WTC11 (cell line): ENCODE data around the gene HFM1. TPM values are rescaled to one million over a fixed set of nuclear protein-coding genes. Genes with fewer than 3 reads are reported as not detected.

Experiments used
- ATAC-seq: fragments of 200-7000 bp; cut with Tn5 transposase; 2 replicates; pipeline ENCODE4 v1.10.0; 2021; ENCODE audit warnings: mild to moderate bottlenecking, moderate library complexity
- CTCF ChIA-PET: fragments of 300-600 bp; sonication (Branson Sonifier 250); formaldehyde crosslinking; loops from one replicate; lab custom pipeline; 2021; ENCODE audit warnings: antibody characterized with exemption; lab: Charles Lee
- POLR2A ChIA-PET: fragments of 350-600 bp; sonication (Branson Sonifier 250); formaldehyde crosslinking; loops from one replicate; lab custom pipeline; 2021; ENCODE audit warnings: antibody characterized with exemption; lab: Charles Lee
- DNase-seq: peaks from one replicate; pipeline ENCODE4 v3.0.0; 2021; ENCODE audit warnings: low spot score
- H3K27ac Mint-ChIP-seq: 2 replicates; pipeline ENCODE4 v1.8.0; 2021; ENCODE audit warnings: mixed read lengths
- H3K27me3 Mint-ChIP-seq: 2 replicates; pipeline ENCODE4 v1.8.0; 2021; ENCODE audit warnings: low read depth, mild to moderate bottlenecking, moderate library complexity, mixed read lengths
- H3K36me3 Mint-ChIP-seq: 2 replicates; pipeline ENCODE4 v1.8.0; 2021; ENCODE audit warnings: mixed read lengths
- H3K4me1 Mint-ChIP-seq: 2 replicates; pipeline ENCODE4 v1.8.0; 2022; ENCODE audit warnings: mixed read lengths
- H3K4me3 Mint-ChIP-seq: 2 replicates; pipeline ENCODE4 v1.8.0; 2021; ENCODE audit warnings: mild to moderate bottlenecking, moderate library complexity, mixed read lengths
- H3K9me3 Mint-ChIP-seq: 2 replicates; pipeline ENCODE4 v1.8.0; 2021; ENCODE audit warnings: mixed read lengths
- ELF4 ChIP-seq: sonication (generic); formaldehyde crosslinking; IDR thresholded peaks from 2 replicates; pipeline ENCODE4 v1.8.1; 2022; ENCODE audit warnings: low read depth, mild to moderate bottlenecking, moderate library complexity, missing genetic modification reagents
- FOXJ3 ChIP-seq: sonication (generic); formaldehyde crosslinking; IDR thresholded peaks from 2 replicates; pipeline ENCODE4 v1.9.0; 2021; ENCODE audit warnings: missing genetic modification reagents, mild to moderate bottlenecking, borderline replicate concordance
- GABPB1 ChIP-seq: sonication (generic); formaldehyde crosslinking; IDR thresholded peaks from 2 replicates; pipeline ENCODE4 v1.8.1; 2023; ENCODE audit warnings: mild to moderate bottlenecking, missing genetic modification reagents
- GRHL2 ChIP-seq: fragments of 250-450 bp; sonication (Bioruptor Pico); IDR thresholded peaks from 2 replicates; pipeline ENCODE4 v1.8.0; 2022; ENCODE audit warnings: mild to moderate bottlenecking, moderate library complexity; ENCODE audit not compliant: insufficient replicate concordance, severe bottlenecking
- HMGA2 ChIP-seq: fragments of 250-450 bp; sonication (Bioruptor Pico); IDR thresholded peaks from 2 replicates; pipeline ENCODE4 v1.4.0; 2021; ENCODE audit warnings: mild to moderate bottlenecking, moderate library complexity
- IRF2 ChIP-seq: sonication (generic); formaldehyde crosslinking; IDR thresholded peaks from 2 replicates; pipeline ENCODE4 v1.8.0; 2022; ENCODE audit warnings: low read depth, missing genetic modification reagents, borderline replicate concordance
- JUN ChIP-seq: sonication (generic); formaldehyde crosslinking; IDR thresholded peaks from 2 replicates; pipeline ENCODE4 v1.8.0; 2023; ENCODE audit warnings: mild to moderate bottlenecking, missing genetic modification reagents
- MYBL2 ChIP-seq: sonication (generic); formaldehyde crosslinking; IDR thresholded peaks from 2 replicates; pipeline ENCODE4 v1.8.1; 2023; ENCODE audit warnings: mild to moderate bottlenecking, moderate library complexity, missing genetic modification reagents
- NR3C1 ChIP-seq: sonication (generic); formaldehyde crosslinking; conservative IDR thresholded peaks from 2 replicates; pipeline ENCODE4 v1.8.1; 2023; ENCODE audit warnings: low read depth, mild to moderate bottlenecking, missing genetic modification reagents
- RORB ChIP-seq: fragments of 250-450 bp; sonication (Bioruptor Pico); IDR thresholded peaks from 2 replicates; pipeline ENCODE4 v1.9.0; 2021; ENCODE audit warnings: mild to moderate bottlenecking
- SMAD3 ChIP-seq: sonication (generic); formaldehyde crosslinking; IDR thresholded peaks from 2 replicates; pipeline ENCODE4 v1.8.0; 2022; ENCODE audit warnings: missing genetic modification reagents, mild to moderate bottlenecking, borderline replicate concordance
- SP1 ChIP-seq: sonication (generic); formaldehyde crosslinking; conservative IDR thresholded peaks from 2 replicates; pipeline ENCODE4 v1.8.1; 2022; ENCODE audit warnings: missing genetic modification reagents
- TCF7 ChIP-seq: sonication (generic); formaldehyde crosslinking; IDR thresholded peaks from 2 replicates; pipeline ENCODE4 v1.8.0; 2022; ENCODE audit warnings: mild to moderate bottlenecking, low read depth, missing genetic modification reagents, moderate library complexity
- TEAD1 ChIP-seq: sonication (generic); formaldehyde crosslinking; IDR thresholded peaks from 2 replicates; pipeline ENCODE4 v1.8.0; 2022; ENCODE audit warnings: mild to moderate bottlenecking, missing genetic modification reagents
- TP53 ChIP-seq: sonication (generic); formaldehyde crosslinking; IDR thresholded peaks from 2 replicates; pipeline ENCODE4 v1.8.1; 2023; ENCODE audit warnings: mild to moderate bottlenecking, missing genetic modification reagents
- ZNF263 ChIP-seq: sonication (generic); formaldehyde crosslinking; IDR thresholded peaks from 2 replicates; pipeline ENCODE4 v1.8.1; 2022; ENCODE audit warnings: low read depth, mild to moderate bottlenecking, moderate library complexity, missing genetic modification reagents
- ZNF671 ChIP-seq: fragments of 250-450 bp; sonication (Bioruptor Pico); IDR thresholded peaks from 2 replicates; pipeline ENCODE4 v1.8.0; 2021; ENCODE audit warnings: mild to moderate bottlenecking
- total RNA-seq: library from RNA; stranded (reverse); gene quantifications from 3 replicates; pipeline ENCODE4 v1.2.3, GENCODE V29; 2021
- TF ChIP-seq, protein P1 (sequence below): fragments of 250-450 bp; sonication (Bioruptor Pico); IDR thresholded peaks from 2 replicates; pipeline ENCODE4 v2.1.2; 2022; ENCODE audit warnings: mild to moderate bottlenecking, moderate library complexity
- TF ChIP-seq, protein P2 (sequence below): sonication (generic); formaldehyde crosslinking; IDR thresholded peaks from 2 replicates; pipeline ENCODE4 v1.8.0; 2023; ENCODE audit warnings: missing genetic modification reagents
- TF ChIP-seq, protein P3 (sequence below): sonication (generic); formaldehyde crosslinking; conservative IDR thresholded peaks from 2 replicates; pipeline ENCODE4 v1.8.1; 2022; ENCODE audit warnings: mild to moderate bottlenecking, missing genetic modification reagents
- TF ChIP-seq, protein P4 (sequence below): sonication (generic); formaldehyde crosslinking; IDR thresholded peaks from 2 replicates; pipeline ENCODE4 v1.8.0; 2023; ENCODE audit warnings: missing genetic modification reagents, mild to moderate bottlenecking, borderline replicate concordance
- TF ChIP-seq, protein P5 (sequence below): sonication (generic); formaldehyde crosslinking; IDR thresholded peaks from 2 replicates; pipeline ENCODE4 v1.8.1; 2023; ENCODE audit warnings: mild to moderate bottlenecking, missing genetic modification reagents, borderline replicate concordance
- TF ChIP-seq, protein P6 (sequence below): sonication (generic); formaldehyde crosslinking; IDR thresholded peaks from 2 replicates; pipeline ENCODE4 v1.8.1; 2023; ENCODE audit warnings: mild to moderate bottlenecking, missing genetic modification reagents
- TF ChIP-seq, protein P7 (sequence below): sonication (generic); formaldehyde crosslinking; IDR thresholded peaks from 2 replicates; pipeline ENCODE4 v1.8.0; 2023; ENCODE audit warnings: mild to moderate bottlenecking, missing genetic modification reagents

Gene HFM1
- total RNA-seq, 1 experiment from 2014 or later, result 1.7 TPM

DNA sequence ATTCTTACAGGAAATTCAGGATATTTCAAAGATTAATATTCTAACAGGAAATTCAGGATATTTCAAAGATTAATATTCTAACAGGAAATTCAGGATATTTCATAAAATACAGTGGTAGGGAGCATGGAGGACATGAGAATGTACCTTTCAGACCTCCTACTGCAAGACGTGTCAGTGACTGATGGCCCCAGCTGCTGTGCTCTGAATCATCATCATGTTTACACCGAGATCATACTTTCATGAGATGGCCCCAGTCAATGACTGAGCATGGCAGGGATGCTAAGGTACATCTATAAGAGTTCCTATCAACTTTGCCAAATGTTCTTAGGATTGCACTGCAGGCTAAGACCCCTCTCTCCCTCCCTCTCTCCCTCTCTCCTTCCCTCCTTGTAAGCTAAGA lies 69.0 kb downstream of the HFM1 start (continued):
- TF ChIP-seq GRHL2 (CRISPR knock-in tag) (no peak), TP53 (no peak), TEAD1 (CRISPR knock-in tag) (no peak), FOXJ3 (CRISPR knock-in tag) (no peak), RORB (CRISPR knock-in tag) (no peak), NR3C1 (CRISPR knock-in tag) (no peak), SP1 (CRISPR knock-in tag) (no peak), TCF7 (CRISPR knock-in tag) (no peak)
- TF ChIP-seq, protein P1, sequence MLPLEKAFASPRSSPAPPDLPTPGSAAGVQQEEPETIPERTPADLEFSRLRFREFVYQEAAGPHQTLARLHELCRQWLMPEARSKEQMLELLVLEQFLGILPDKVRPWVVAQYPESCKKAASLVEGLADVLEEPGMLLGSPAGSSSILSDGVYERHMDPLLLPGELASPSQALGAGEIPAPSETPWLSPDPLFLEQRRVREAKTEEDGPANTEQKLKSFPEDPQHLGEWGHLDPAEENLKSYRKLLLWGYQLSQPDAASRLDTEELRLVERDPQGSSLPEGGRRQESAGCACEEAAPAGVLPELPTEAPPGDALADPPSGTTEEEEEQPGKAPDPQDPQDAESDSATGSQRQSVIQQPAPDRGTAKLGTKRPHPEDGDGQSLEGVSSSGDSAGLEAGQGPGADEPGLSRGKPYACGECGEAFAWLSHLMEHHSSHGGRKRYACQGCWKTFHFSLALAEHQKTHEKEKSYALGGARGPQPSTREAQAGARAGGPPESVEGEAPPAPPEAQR (CRISPR knock-in tag), result no peak
- TF ChIP-seq, protein P2, sequence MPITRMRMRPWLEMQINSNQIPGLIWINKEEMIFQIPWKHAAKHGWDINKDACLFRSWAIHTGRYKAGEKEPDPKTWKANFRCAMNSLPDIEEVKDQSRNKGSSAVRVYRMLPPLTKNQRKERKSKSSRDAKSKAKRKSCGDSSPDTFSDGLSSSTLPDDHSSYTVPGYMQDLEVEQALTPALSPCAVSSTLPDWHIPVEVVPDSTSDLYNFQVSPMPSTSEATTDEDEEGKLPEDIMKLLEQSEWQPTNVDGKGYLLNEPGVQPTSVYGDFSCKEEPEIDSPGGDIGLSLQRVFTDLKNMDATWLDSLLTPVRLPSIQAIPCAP (CRISPR knock-in tag), result no peak
- TF ChIP-seq, all 79 proteins: peak for 0

DNA sequence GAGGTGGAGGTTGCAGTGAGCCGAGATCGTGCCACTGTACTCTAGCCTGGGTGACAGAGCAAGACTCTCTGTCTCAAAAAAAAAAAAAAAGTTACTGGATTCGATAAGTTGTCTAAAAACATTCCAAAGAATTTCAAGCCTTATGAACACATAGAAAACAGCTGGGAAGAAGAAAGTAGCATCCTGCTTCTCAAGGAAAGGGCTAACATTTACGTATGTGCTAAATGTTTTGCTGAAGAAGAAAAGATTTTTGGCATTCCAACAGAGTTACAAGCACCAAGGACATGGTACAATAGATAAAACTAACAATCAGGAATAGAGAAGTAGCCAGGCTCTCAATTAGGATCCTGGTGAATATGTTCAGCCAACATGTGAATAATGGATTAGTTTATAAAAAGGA lies 69.8 kb downstream of the HFM1 start:
- ChIA-PET CTCF (no interaction called here), POLR2A (no interaction called here)
- Mint-ChIP-seq H3K27me3 (no peaks in the 10 kb centered on the region), H3K4me3 (no peak overlapping the region), H3K36me3 (0 out of 2 replicates have a peak, but pooled peaks cover 5% of the 10 kb centered on the region), H3K9me3 (peaks cover 27% of the 10 kb centered on the region), H3K4me1 (no peaks in the 10 kb centered on the region), H3K27ac (no peak overlapping the region)
- DNase-seq (no peak), ATAC-seq (no peak)
- TF ChIP-seq MYBL2 (CRISPR knock-in tag) (no peak), HMGA2 (CRISPR knock-in tag) (no peak), SMAD3 (CRISPR knock-in tag) (no peak), ZNF263 (CRISPR knock-in tag) (no peak), ELF4 (CRISPR knock-in tag) (no peak), IRF2 (no peak), GABPB1 (CRISPR knock-in tag) (no peak), ZNF671 (CRISPR knock-in tag) (no peak), JUN (CRISPR knock-in tag) (no peak)
- TF ChIP-seq, protein P3, sequence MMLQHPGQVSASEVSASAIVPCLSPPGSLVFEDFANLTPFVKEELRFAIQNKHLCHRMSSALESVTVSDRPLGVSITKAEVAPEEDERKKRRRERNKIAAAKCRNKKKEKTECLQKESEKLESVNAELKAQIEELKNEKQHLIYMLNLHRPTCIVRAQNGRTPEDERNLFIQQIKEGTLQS, result no peak
- TF ChIP-seq, protein P4, sequence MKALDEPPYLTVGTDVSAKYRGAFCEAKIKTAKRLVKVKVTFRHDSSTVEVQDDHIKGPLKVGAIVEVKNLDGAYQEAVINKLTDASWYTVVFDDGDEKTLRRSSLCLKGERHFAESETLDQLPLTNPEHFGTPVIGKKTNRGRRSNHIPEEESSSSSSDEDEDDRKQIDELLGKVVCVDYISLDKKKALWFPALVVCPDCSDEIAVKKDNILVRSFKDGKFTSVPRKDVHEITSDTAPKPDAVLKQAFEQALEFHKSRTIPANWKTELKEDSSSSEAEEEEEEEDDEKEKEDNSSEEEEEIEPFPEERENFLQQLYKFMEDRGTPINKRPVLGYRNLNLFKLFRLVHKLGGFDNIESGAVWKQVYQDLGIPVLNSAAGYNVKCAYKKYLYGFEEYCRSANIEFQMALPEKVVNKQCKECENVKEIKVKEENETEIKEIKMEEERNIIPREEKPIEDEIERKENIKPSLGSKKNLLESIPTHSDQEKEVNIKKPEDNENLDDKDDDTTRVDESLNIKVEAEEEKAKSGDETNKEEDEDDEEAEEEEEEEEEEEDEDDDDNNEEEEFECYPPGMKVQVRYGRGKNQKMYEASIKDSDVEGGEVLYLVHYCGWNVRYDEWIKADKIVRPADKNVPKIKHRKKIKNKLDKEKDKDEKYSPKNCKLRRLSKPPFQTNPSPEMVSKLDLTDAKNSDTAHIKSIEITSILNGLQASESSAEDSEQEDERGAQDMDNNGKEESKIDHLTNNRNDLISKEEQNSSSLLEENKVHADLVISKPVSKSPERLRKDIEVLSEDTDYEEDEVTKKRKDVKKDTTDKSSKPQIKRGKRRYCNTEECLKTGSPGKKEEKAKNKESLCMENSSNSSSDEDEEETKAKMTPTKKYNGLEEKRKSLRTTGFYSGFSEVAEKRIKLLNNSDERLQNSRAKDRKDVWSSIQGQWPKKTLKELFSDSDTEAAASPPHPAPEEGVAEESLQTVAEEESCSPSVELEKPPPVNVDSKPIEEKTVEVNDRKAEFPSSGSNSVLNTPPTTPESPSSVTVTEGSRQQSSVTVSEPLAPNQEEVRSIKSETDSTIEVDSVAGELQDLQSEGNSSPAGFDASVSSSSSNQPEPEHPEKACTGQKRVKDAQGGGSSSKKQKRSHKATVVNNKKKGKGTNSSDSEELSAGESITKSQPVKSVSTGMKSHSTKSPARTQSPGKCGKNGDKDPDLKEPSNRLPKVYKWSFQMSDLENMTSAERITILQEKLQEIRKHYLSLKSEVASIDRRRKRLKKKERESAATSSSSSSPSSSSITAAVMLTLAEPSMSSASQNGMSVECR (CRISPR knock-in tag), result no peak
- TF ChIP-seq, protein P5, sequence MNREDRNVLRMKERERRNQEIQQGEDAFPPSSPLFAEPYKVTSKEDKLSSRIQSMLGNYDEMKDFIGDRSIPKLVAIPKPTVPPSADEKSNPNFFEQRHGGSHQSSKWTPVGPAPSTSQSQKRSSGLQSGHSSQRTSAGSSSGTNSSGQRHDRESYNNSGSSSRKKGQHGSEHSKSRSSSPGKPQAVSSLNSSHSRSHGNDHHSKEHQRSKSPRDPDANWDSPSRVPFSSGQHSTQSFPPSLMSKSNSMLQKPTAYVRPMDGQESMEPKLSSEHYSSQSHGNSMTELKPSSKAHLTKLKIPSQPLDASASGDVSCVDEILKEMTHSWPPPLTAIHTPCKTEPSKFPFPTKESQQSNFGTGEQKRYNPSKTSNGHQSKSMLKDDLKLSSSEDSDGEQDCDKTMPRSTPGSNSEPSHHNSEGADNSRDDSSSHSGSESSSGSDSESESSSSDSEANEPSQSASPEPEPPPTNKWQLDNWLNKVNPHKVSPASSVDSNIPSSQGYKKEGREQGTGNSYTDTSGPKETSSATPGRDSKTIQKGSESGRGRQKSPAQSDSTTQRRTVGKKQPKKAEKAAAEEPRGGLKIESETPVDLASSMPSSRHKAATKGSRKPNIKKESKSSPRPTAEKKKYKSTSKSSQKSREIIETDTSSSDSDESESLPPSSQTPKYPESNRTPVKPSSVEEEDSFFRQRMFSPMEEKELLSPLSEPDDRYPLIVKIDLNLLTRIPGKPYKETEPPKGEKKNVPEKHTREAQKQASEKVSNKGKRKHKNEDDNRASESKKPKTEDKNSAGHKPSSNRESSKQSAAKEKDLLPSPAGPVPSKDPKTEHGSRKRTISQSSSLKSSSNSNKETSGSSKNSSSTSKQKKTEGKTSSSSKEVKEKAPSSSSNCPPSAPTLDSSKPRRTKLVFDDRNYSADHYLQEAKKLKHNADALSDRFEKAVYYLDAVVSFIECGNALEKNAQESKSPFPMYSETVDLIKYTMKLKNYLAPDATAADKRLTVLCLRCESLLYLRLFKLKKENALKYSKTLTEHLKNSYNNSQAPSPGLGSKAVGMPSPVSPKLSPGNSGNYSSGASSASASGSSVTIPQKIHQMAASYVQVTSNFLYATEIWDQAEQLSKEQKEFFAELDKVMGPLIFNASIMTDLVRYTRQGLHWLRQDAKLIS (CRISPR knock-in tag), result no peak
- TF ChIP-seq, protein P6, sequence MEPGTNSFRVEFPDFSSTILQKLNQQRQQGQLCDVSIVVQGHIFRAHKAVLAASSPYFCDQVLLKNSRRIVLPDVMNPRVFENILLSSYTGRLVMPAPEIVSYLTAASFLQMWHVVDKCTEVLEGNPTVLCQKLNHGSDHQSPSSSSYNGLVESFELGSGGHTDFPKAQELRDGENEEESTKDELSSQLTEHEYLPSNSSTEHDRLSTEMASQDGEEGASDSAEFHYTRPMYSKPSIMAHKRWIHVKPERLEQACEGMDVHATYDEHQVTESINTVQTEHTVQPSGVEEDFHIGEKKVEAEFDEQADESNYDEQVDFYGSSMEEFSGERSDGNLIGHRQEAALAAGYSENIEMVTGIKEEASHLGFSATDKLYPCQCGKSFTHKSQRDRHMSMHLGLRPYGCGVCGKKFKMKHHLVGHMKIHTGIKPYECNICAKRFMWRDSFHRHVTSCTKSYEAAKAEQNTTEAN (CRISPR knock-in tag), result no peak
- TF ChIP-seq, protein P7, sequence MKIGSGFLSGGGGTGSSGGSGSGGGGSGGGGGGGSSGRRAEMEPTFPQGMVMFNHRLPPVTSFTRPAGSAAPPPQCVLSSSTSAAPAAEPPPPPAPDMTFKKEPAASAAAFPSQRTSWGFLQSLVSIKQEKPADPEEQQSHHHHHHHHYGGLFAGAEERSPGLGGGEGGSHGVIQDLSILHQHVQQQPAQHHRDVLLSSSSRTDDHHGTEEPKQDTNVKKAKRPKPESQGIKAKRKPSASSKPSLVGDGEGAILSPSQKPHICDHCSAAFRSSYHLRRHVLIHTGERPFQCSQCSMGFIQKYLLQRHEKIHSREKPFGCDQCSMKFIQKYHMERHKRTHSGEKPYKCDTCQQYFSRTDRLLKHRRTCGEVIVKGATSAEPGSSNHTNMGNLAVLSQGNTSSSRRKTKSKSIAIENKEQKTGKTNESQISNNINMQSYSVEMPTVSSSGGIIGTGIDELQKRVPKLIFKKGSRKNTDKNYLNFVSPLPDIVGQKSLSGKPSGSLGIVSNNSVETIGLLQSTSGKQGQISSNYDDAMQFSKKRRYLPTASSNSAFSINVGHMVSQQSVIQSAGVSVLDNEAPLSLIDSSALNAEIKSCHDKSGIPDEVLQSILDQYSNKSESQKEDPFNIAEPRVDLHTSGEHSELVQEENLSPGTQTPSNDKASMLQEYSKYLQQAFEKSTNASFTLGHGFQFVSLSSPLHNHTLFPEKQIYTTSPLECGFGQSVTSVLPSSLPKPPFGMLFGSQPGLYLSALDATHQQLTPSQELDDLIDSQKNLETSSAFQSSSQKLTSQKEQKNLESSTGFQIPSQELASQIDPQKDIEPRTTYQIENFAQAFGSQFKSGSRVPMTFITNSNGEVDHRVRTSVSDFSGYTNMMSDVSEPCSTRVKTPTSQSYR (CRISPR knock-in tag), result no peak
